Measurements from ENCODE around the gene PCCA.

The PCCA gene

DNA sequence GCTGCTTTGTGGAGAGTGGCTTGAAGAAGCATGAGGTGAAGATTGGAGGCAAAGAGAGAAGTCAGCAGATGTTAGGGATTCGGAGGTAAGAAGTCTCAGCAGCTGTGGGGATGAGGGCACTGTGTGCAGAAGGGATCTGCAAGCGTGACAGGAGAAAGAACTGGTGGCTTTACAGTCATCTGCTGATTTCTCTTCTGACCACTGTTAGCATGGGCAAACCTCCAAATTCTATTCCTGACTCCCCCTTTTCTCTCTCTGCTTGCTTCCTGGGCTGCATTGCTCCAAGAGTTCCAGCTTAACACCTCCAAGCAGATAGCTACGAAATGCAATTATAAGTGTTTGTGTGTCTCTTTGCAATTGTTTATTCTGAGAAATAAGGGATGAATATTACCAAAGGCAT lies 340.1 kb downstream of the PCCA start:
- no peak for DNase-seq (ENCODE audit: low read depth)

DNA sequence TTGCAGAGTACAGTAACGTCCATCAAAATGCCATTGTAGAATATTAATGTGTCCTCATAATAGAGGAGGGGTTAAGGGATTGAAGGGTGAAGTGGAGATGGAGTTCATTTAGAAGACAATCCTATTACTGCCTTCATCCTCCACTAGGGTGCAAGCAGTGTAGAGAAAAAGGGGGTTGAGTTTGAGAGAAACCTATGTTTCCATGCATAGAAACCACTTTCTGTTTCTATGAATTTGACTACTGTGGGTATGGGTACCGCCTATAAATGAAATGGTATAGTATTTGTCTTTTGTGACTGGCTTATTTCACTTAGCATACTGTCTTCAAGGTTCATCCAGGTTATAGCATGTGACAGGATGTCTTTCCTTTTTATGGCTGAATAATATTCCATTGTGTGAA lies 343.7 kb downstream of the PCCA start:
- DNase-seq (ENCODE audit: low read depth), result no peak

DNA sequence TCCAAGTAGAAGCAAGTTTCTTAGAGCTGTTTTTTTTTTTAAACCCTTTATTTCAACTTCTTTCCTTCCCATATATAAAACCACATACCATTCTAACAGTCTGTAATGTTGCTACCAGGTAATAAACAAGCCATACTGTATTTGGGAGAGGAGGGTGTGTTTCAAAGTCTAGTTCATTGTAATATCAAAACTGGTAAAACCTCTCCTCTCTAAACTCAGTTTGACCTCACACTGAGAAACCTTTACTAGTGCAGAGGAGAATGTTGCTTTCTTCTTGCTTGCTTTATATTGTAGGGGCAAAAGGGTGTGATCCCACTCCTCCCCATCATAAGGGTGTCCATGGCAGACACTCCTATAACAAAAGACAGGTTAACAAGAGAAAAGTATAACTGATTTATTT lies 344.6 kb downstream of the PCCA start:
- no peak for DNase-seq (ENCODE audit: low read depth)

DNA sequence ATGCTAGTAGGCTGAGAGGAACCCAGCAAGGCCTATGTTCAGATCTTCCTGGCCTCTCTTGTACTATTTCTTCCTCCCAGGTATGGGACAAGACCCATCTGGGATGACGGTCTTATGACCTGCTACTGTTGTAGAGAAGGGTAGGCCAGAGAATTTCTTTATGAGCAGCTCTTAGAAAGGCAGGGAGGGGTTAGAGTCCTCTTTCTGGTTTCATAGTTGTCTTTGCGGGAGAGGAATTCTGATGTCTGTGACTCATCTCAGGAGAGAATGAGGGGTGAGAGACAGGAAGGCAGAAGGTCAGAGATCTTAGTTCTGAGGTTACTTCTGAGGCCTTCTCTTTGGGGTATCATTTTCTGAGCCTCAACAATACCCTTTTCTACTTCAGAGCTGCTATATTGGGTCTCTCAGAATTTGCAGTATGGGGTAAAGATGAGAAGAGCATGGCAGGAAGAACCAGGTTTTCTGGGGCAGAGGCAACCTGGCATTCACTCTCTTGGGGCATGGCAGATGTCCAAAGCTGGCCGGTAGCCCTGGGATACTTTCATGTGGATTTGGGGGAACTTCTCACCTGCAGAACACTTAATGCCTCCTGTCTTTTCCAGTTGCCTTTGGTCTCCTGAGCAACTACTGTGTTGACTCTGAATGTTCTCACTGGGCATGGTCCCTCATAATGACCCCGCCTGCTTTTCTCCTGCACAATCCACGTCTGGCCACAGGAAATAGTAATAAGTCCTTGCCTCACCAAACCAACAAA lies 345.3 kb downstream of the PCCA start:
- peak; percentile 31 for DNase-seq (ENCODE audit: low read depth)

DNA sequence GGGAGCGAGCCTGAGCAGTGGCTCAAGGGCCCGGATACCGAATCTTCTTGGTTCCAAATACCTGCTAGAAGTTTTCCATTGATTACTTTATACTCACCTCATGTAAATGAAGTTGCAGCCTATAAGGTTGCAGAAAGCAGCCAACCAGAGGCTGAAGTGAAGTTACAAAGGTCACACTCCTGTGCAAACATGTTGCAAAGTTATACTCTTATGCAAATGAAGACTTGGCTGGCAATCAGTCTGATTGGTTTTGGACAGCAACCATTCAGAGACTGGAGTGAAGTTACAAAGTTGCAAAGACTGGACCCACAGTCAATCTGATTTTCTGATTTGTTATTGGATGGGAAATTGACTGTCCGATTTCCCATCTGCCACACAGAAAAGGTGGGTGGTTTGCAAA lies 347.2 kb downstream of the PCCA start:
- no peak for DNase-seq (ENCODE audit: low read depth)

DNA sequence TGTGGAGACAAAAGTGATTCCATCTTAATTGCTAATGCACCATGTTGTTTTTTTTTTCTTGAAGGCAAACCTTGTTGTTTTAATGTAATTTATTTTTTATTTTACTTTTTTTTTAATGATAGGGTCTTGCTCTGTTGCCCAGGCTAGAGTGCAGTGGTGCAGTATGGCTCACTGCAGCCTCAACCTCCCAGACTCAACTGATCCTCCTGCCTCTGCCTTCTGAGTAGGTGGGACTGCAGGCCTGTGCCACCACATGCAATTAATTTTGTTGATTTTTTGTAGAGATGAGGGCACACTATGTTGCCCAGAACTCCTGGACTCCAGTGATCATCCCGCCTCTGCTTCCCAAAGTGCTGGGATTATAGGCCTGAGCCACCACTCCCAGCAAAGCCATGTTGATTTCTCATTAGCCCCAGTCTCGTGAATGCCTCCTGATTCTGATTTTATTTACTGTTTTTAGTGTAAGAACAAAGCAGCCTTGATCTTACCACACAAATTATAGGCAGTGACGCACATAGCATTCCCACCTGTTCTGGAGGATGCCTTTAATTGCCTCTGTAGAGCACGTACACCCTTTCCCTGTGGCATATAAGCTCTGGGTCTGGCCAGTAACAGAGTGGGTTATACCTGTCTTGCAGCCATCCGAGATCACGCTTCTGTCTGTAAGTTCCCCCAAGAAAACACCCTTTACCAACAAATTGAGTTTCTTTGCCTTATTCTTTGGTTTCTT lies 349.3 kb downstream of the PCCA start:
- DNase-seq (ENCODE audit: low read depth), result no peak

DNA sequence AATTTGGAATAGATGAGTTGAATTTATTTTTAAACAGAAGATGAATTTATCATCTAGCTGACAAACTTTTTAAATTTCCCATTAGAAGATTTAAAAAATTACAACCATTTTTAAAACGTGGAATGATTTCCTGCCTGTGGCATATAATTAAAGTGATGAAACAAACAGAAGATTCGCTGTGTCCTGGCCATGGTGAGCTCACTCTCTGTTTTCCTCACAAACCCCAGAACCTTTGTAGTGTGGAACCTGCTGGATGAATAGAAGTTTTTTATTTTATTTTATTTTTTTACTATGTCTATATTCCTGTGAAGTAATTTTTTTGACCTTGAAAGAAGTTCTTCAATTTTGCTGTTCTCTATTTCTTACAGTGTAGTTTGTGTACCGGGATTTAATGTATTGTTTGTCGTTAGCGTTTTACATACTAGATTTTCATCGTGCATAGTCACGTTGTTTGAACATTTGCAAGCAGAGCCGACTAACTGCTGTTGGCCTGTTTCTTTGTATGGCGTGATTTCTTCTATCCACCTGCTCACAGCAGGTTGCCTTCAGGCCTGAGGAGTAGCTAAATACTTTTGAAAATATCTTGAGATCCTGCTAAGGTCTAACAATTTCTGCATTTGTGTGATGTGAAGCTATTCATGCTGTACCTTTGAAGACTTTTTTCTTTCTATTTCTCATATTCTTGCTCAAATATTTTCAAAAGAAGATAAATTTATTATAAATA lies 350.5 kb downstream of the PCCA start:
- DNase-seq (ENCODE audit: low read depth), result no peak

DNA sequence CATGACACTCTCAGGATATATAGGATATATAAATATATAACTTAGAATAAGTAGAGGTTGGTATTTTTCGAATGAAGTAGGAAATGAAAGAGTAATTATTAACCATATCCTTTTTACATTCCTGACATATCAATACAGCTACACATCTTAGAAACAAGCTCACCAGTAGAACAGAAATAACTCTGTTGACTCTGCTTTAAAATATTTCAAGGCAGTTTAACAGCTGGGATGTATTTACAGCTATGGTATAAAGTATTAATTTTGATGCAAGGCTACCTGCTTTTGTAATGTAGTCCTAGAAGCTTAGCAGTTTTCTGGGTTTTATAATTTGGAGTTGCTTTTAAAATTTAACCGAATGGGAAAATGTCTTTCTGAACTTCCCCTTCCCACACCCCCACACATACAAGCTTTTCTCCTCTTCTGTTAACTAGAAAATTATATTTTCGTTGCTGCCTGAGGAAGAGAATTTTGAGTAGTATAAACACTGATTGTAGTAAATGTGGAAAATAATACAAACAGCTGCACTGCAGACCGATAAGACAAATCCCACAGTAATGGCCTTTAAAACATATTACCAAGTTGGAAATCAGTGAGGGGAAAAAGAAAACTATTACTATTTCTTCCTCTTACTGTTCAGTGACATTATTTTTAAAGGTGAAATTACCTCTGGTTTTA lies 352.0 kb downstream of the PCCA start:
- peak; percentile 33 for DNase-seq (ENCODE audit: low read depth)

DNA sequence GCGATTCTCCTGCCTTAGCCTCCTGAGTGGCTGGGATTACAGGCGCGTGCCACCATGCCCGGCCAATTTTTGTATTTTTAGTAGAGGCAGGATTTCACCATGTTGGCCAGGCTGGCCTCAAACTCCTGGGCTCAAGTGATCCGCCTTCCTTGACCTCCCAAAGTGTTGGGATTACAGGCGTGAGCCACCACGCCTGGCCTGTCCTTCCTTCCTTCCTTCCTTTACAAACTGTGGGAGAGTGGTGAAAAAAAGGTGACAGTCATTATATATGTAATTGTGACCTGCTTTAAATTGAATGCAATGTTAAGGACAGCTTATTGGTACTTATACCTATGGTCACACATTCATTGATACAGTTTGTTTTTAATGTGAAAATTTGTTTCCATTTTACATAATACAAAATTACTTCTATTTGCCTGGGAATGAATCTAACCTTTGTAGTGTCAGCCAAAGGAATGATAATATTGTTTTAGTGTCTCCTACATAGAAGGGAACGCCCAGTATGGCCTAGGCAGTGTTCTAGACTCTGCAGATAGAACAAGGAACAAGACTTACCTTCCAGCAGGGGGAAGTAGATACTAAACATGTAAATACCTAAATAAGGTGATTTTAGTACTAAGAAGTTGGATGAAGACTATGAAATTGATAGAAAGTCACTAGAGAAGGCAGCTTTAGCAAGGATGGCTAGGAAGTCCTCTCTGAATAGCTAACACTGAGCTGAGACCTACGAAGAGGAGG lies 353.4 kb downstream of the PCCA start:
- no peak for DNase-seq (ENCODE audit: low read depth)

DNA sequence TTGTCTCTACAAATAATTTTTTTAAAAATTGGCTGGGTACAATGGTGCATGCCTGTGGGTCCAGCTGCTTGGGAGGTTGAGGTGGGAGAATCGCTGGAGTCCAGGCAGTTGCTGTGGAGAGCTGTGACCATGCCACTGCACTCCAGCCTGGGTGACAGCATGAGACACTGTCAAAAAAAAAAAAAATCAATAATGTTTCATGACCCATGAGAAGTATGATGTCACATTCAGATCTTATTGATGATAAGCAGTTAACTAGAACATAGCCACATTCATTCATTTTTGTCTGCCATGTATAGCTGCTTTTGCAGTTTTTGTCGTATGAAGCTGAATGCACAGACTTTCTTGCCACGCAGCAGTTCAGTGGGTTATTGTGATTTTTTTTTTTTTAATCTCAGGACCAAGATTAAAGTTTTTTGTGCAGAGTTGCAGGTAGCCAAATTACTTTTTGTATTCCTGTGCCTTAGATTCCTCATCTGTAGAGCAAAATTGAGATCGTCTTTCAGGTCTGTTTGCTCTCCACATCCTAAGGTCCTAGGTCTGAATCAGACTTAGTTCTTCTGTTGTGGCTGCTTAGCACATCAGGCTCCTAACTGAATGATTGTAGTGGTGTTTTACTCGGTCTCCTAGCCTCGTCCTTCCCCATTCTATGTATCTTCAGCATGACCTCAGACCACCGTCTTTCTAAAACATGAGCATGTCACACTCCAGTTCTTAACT lies 354.5 kb downstream of the PCCA start:
- no peak for DNase-seq (ENCODE audit: low read depth)

DNA sequence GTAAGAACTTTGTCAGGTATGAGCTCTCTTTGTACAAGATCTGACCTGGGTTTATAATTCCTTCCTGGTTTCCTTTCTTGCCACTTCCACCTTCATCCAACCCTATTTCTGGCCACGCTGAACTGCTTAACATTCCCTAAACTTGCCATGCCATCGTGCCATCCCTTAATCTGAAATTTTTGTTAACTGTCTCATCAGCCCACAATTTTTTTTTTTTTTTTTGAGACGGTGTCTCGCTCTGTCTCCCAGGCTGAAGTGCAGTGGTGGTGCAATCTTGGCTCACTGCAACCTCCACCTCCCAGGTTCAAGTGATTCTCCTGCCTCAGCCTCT lies 355.1 kb downstream of the PCCA start:
- DNase-seq (ENCODE audit: low read depth), result peak; percentile 38

DNA sequence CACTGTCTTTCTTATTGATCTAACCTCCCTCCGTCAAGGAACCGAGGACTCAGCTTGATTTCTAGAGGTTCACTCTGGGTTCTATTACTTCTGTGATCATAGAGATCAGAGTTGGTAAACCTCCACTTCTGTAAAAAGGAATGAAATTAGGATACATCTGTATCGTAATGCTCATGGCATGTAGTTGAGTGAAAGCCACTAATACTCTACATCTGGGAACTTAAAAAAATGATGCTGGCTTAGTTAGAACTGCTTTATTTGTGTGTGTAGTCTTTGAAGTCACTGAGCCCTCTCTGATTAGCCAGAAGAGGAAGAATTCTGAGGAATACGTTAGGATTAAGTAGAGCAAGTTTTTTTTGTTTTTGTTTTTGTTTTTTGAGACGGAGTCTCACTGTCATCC lies 358.9 kb downstream of the PCCA start:
- no peak for DNase-seq (ENCODE audit: low read depth)

DNA sequence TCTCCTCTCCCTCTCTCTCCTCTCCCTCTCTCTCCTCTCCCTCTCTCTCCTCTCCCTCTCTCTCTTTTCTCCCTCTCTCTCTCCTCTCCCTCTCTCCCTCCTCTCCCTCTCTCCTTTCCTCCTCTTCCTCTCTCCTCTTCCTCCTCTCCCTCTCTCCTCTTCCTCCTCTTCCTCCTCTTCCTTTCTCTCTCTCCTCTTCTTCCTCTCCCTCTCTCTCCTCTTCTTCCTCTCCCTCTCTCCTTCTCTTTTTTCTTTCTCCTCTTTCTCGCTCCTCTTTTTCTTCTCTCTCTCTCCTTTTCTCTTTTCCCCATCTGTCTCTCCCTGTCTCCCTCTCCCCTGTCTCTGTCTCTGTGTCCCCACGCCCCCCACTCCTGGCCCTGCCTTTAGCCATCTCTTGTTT lies 363.0 kb downstream of the PCCA start:
- no peak for DNase-seq (ENCODE audit: low read depth)

DNA sequence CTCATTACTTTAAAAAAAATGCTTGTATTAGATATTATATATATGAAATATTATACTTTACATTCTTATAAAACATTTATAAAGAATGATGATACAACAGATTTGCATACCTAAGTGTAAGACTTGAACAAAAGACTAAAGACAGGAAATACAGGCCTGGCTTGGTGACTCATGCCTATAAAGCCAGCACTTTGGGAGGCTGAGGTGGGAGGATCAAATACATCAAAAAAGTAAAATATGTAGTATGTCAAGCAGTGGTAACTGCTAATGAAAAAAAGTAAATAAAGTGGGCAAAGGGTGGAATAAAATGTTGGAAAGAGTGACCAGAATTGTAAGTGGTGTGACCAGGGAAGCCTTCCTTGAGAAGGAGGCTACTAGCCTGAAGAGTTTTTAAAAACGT lies 366.0 kb downstream of the PCCA start:
- DNase-seq (ENCODE audit: low read depth), result no peak

DNA sequence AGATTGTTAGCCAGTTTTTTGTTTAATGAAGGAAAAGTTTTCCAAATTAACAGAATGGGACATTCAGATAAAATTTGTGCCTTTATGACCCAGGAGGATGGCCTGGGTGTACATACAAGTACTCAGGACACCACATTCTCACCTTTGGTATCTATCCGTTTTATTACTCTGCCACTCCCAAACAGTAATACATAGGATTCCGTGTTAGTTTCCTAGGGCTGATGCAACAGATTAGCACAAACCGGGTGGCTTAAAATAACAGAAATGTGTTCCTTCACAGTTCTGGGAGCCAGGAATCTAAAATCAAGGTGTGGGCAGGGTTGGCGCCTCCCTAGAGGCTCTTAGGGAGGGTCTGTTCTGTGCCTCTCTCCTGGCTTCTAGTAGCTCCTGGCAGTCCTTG lies 369.8 kb downstream of the PCCA start:
- DNase-seq (ENCODE audit: low read depth), result no peak

DNA sequence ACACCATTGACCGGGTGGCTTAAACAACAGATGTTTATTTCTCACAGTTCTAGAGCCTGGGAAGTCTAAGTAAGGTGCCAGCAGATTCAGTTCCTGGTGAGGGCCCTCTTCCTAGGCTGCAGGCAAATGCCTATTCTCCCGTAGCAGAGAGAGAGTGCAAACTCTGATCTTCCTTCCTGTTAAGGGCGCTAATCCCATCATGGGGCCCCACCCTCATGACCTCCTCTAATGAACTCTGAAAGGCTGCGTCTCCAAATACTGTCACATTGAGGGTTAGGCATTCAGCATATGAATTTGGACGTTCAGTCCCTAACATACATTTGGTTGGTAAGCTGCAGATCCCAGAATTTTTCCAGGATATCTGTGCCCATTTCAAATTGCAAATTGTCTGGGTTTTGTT lies 370.9 kb downstream of the PCCA start:
- no peak for DNase-seq (ENCODE audit: low read depth)

DNA sequence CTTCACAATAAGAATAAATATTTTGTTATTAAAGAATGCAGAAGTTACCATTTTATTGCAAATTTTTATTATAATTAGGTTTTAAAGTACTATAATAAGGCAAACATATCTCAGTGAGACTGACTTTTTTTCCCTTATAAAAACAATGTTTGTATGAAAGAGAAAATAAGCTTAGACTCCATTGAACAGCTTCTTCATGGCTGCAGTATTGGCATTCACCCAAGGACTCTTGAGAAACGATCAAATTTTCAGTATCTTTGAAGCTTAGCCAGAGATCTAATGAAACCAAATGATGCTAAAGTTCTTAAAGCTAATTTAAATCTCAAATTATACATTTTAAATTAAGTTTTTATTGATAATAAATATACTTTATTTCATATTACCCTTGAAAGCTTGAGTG lies 371.4 kb downstream of the PCCA start:
- no peak for DNase-seq (ENCODE audit: low read depth)

DNA sequence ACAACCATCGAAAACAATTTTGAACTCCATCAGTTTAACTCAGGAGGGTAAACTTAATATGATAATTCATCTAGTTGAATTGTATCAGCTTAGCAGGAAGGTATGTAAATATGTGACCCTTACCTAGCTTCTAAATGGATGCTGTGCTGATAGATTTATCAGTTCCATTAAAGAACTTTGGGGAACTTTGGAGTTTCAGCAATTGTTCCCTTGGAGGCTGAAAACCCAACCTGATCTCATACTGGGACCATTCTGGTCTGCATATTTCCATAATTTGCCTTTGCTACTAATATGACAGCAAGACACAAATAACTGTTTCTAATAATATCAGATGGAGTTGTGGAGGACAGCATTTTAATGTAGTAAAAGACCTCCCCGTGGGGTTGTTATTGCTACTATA lies 371.9 kb downstream of the PCCA start:
- DNase-seq (ENCODE audit: low read depth), result no peak

DNA sequence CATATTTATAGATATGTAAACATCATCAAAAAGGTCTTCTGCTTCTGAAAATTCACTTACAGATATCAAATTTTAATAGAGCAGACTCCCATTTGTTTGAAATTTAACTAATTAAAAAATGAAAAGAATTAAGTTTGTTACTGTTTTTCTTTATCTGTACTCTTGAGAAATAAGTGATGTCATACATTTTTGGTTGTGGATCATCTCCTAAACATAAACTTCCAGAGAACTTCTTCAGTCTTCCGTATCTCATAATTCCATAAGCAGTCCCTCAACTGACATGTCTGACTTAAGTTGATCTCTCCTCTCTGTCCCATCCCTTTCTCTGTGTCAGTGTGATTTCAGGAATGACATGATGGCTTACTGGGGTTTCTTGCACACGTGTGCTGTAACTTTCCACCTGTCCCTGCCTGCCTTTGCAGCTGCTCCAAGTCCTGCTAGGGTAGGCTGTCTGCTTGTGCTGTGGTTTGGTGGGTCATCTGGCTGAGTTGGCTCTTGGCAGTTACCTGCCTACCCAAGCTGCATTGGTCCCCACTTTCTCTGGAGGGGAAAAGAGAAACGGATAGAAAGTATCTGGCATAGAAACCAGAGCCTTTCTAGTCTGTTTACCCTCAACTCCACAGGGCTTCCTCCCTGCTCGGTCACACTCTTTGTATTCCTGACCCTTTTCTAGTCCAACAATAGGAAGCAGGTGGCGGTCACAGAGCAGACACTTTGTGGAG lies 372.6 kb downstream of the PCCA start:
- no peak for DNase-seq (ENCODE audit: low read depth)

DNA sequence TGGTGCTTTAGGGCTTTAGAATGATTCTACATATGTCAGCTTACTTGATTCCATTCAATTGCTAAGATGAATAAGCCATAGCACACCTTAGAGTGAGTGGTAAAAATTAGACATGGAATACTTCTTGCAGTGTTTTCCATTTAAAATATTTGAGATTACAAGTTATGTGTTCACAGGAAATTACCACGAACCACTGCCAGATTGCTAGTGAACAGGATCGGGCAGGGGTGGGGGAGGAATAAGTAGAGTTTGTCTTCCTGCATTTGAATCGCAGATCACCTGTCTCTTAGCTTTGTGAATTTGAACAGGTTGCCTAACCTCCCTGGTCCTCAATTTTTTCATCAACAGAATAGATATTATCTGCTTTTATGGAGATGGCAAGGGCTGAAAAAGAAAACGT lies 375.1 kb downstream of the PCCA start:
- no peak for DNase-seq (ENCODE audit: low read depth)

DNA sequence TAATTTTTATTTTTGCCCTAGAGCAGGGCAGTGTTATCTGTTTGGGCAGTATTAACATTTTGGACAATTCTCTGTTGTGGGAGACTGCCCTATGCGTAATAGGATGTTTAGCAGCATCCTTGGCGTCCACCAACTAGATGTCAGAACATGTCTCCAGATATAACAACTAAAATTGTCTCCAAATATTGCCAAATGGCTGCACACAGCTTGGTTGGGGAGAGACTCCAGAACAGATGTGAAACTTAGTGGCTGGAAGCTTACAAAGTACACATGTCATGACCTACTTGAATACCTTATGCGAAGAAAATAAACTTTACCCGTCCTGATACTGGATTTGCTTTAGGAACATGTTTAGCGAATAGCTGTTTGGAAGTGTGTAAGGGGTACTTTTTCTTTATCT lies 376.7 kb downstream of the PCCA start:
- DNase-seq (ENCODE audit: low read depth), result no peak

Measured in HS-27A (cell line).